T follicular helper cell (primary cell): ENCODE results near the gene KRR1.

ENCODE experiments used
- DNase-seq: peaks from one replicate; pipeline ENCODE4 v3.0.0-alpha.2; 2020; ENCODE audit warnings: low read depth
- total RNA-seq, 2 experiments: gene quantifications; one replicate each; lab custom pipeline; 2026; lab: John Stamatoyannopoulos, UW

The KRR1 gene
- 116 to 258 reads per million in 2 experiments for total RNA-seq

DNA sequence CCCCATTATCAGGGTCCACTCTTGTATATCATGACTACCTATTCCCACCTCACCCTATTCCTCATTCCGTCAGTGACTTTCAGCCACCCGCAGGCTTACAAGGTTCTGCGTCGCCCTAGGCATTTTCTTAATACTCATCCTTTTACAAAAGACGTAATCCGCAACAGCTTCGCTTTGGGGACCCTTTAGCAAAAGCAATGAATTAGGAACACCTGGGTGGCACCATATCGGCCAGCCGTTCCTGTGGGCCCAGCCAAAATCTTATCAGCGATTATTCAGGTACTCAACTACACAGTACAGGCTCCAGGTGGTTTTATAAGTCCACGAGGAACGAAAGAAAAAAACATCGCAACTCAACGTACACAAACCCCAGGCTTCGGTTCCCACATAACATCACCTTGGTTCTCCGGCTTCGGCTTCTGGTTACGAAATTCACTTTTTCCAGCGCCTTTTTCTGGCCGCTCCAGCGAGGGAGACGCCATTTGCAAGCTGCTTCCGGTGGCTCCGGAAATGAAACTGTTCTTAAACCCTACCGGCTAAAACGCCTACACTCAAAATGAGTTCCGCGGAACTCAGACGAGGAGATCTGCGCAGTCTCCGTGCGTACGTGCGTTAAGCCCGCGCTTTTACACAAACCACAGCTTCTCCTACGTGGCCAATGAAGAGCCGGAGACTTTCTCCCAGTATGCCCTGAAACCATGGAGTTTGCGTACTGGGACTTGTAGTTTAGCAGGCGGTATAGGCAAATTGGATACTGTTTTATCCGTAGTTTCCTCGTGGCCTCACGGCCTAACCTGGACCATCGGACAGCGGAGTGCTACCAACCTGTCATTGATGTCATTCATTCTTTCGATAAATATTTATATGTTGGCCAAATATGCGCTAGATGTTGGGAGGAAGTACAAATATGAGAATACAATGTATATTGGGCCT lies at the start of gene KRR1:
Gene KRR1 (minus strand): TSS at position 494 of the 933 bp plus-strand sequence. CDS start 12 bp downstream, at position 482.
- DNase-seq, result peak; percentile 83

DNA sequence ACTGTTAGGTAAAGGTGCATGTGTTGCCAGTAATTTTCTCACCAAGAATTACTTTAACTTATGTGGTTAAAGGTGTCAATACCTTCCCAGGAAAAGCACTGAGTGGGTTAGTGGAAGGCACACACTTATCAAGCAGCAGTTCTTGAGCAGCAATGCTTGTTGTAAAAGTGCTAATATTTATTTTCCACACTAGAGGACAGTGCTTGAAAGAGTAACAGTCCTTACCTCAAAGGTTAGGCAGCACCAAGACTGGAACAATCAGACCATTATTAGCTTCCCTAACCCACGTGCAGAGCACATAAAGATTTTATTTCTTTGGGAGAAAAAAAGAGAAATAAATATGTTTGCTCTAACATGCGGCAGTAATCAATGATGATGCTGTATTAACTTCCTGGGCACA lies 48.8 kb upstream of the KRR1 start:
- DNase-seq, result no peak

GRCh38 chr12:75558287-75558686 lies 46.9 kb upstream of the KRR1 start:
- no peak for DNase-seq

DNA sequence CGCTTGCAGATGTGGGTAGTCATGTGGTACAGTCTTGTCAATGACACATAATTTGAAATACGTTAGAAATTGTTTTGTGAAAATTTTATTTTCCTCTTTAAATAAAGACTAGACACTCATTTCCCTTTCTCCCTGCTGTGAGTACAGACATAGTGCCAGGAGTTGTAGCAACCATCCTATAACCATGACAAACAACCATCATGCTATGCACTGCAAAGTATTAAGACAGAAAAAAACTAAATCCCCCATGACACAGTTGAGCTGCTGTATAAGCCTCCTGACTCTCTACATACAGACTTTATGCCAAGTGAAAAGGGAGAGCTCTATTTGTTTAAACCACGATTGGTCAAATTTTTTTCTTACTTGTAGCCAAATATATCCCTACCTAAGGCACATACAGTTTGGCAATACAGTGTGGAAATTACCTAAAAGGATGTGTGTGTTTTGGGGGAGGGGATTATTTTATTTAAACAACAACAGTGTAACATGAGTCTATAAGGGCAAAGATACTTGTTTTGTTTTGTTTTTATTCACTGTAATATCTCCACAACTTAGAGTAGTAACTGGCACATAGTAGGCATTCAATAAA lies 45.0 kb upstream of the KRR1 start:
- DNase-seq, result no peak

DNA sequence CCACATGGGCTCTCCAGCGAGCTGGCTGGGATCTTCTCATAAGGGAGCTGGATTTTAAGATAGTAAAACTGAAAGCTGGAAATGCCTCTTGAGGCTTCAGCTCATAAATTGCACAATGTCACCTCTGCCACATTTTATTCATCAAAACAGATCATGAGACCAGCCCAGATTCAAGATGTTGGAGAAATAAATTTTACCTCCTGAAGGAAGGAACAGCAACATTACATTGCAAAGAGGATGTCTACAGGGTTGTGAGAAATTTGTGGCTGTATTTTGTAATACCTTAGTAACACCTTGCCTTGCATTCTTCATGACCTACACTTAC lies 43.1 kb upstream of the KRR1 start:
- no peak for DNase-seq

- no peak for DNase-seq
Measured at GRCh38 chr12:75553836-75554555, 42.6 kb upstream of the KRR1 start.

DNA sequence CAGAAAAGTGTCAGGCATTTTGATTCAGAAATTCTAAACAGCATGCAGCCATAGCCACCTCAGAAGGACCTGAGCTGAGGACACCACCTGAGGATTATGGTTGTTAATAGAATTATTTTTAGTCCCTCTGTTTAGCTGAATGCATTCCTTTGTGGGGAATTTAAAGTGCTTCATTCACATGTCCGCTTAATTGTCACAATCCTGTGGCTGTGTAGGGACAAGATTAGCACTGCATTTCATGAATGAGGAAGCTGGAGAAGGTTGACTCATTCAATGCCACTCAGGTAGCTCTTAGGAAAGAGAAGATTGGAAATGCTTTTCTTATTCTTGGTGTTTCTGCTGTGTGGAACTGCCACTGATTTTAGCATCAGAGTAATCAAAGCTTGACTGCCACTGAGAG lies 42.0 kb upstream of the KRR1 start:
- no peak for DNase-seq

GRCh38 chr12:75551477-75551876 lies 40.1 kb upstream of the KRR1 start:
- no peak for DNase-seq

- DNase-seq, result no peak
Measured at GRCh38 chr12:75550401-75551240, 39.2 kb upstream of the KRR1 start.

GRCh38 chr12:75549989-75550388 lies 38.6 kb upstream of the KRR1 start:
- DNase-seq, result no peak

DNA sequence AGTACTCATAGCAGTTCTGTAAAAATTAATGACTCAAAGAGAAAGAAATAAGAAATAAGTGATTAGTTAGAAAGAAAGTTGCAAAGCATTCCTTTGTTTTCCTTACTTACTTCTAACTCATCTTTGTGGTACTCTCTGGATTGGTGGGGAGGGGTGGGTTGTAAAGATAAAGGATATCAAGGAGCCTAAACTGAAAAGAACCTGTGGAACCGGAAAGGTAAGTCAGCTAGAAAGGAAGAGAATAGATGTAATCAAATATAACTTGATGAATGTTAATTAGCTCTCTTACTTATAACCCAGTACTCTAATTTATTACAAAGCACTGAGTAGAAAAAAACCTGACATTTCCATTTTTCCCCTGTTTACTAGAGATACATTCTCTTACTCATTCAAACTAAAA lies 37.5 kb upstream of the KRR1 start:
- no peak for DNase-seq

DNA sequence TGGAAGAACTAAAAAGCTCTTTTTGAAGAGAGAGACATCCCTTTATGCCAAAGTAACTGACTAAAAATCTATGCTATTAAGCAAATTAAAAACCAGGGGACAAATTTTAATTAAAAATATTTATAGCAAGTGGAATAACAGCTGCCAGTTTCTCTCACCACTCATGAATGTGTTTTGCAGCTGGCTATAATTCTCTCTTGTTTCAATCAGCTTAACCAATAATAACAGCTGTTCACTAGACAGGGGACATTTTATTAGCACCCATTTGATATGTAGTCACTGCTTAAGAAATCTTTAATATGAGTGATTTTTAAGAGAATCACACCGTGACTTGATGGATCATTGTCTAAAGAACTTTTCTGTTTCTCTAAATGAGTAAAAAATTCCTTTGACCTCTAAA lies 34.2 kb upstream of the KRR1 start:
- no peak for DNase-seq

- DNase-seq, result no peak
Measured at GRCh38 chr12:75543529-75543928, 32.1 kb upstream of the KRR1 start.

- no peak for DNase-seq
Measured at GRCh38 chr12:75542942-75543341, 31.5 kb upstream of the KRR1 start.

GRCh38 chr12:75539889-75540288 lies 28.5 kb upstream of the KRR1 start:
- DNase-seq, result no peak

GRCh38 chr12:75533239-75533638 lies 21.8 kb upstream of the KRR1 start:
- DNase-seq, result no peak

- no peak for DNase-seq
Measured at GRCh38 chr12:75529826-75530225, 18.4 kb upstream of the KRR1 start.

GRCh38 chr12:75529316-75529715 lies 17.9 kb upstream of the KRR1 start:
- DNase-seq, result no peak

DNA sequence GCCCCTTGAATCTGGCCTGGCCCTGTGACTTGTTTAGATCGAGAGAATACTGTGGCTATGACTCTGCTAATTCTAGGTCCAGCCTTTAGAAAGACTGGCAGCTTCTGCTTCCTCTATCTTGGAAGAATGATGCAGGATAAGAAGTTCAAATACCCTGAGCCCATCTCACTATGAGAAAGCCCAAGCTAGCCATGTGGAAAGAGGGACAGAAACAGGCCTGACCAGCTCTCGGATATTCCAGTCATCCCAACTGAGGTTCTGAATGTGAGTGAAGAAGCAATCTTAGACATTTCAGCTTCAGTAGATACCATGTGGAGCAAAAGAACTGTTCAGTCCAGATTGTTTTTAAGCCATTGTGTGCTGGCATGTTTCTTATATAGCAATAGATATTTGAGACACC lies 17.3 kb upstream of the KRR1 start:
- no peak for DNase-seq

DNA sequence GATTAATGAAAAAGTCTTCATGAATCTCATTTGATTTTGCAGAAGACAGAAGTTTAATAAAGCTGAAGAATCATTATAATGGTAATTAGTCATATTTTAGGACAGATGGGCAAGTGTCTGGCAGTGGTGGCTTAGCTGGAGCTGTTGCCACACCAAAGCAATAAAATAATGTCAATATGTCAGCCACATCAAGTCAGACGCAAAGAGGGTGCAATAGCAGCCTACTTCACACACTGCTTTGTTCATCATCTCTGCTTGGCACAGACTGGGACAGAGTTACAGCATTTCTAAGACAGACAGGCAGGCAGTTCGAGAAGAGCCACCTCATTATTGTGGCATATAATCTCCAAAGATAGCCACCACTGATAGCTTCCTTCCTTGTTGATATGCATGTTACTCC lies 16.9 kb upstream of the KRR1 start:
- no peak for DNase-seq

GRCh38 chr12:75526655-75527511 lies 15.5 kb upstream of the KRR1 start:
- DNase-seq, result no peak
